ENCODE measurements around the gene STARD10. TPM values are rescaled to one million over a fixed set of nuclear protein-coding genes. Genes with fewer than 3 reads are reported as not detected.

Gene STARD10
- total RNA-seq, 6 experiments from 2014 or later, result 10.8 to 16.9 (median 15.8) TPM

DNA sequence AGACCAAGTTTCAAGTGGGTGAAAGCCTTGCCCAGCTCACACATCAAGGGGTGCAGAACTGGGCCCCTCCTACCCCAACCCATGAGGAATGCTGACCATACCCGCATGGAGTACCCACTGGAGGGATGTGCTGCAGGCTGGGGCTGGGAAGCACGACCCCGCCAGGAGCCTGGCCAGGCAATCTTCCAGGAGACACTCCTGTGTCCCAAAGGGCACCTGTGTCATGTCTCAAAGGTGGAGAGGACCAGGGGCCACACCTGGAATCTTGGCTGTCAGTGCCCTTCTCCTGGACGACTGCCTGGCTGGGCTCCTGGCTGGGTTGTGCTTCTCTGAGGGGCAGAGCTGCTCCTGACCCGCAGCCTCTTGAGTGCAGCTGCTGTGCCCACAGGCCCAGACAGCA, 48.3 kb downstream of the STARD10 start:
- Mint-ChIP-seq H3K4me3 (no peak overlapping the region), H3K27ac (no peak overlapping the region), H3K9me3 (no peaks in the 10 kb centered on the region), H3K36me3 (ENCODE audit: low read depth) (no peaks in the 10 kb centered on the region), H3K27me3 (ENCODE audit: insufficient read depth) (no peaks in the 10 kb centered on the region; the same call in none of the 2 replicates), H3K4me1 (ENCODE audit: low read depth) (peaks cover 28% of the 10 kb centered on the region)
- TF ChIP-seq, protein P1, sequence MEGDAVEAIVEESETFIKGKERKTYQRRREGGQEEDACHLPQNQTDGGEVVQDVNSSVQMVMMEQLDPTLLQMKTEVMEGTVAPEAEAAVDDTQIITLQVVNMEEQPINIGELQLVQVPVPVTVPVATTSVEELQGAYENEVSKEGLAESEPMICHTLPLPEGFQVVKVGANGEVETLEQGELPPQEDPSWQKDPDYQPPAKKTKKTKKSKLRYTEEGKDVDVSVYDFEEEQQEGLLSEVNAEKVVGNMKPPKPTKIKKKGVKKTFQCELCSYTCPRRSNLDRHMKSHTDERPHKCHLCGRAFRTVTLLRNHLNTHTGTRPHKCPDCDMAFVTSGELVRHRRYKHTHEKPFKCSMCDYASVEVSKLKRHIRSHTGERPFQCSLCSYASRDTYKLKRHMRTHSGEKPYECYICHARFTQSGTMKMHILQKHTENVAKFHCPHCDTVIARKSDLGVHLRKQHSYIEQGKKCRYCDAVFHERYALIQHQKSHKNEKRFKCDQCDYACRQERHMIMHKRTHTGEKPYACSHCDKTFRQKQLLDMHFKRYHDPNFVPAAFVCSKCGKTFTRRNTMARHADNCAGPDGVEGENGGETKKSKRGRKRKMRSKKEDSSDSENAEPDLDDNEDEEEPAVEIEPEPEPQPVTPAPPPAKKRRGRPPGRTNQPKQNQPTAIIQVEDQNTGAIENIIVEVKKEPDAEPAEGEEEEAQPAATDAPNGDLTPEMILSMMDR (IDR thresholded peaks at IDR 0.05), result no peak
- no peak for DNase-seq

- TF ChIP-seq, protein P1 (IDR thresholded peaks at IDR 0.05), result no peak
- H3K4me3 Mint-ChIP-seq, result no peak overlapping the region
- no peak for DNase-seq
- no peaks in the 10 kb centered on the region; the same call in none of the 2 replicates for H3K27me3 Mint-ChIP-seq (ENCODE audit: insufficient read depth)
- no peaks in the 10 kb centered on the region for H3K36me3 Mint-ChIP-seq (ENCODE audit: low read depth)
- H3K9me3 Mint-ChIP-seq, result no peaks in the 10 kb centered on the region
- peaks cover 36% of the 10 kb centered on the region for H3K4me1 Mint-ChIP-seq (ENCODE audit: low read depth)
- no peak overlapping the region for H3K27ac Mint-ChIP-seq
Measured at GRCh38 chr11:72744474-72744873, 49.4 kb downstream of the STARD10 start.

DNA sequence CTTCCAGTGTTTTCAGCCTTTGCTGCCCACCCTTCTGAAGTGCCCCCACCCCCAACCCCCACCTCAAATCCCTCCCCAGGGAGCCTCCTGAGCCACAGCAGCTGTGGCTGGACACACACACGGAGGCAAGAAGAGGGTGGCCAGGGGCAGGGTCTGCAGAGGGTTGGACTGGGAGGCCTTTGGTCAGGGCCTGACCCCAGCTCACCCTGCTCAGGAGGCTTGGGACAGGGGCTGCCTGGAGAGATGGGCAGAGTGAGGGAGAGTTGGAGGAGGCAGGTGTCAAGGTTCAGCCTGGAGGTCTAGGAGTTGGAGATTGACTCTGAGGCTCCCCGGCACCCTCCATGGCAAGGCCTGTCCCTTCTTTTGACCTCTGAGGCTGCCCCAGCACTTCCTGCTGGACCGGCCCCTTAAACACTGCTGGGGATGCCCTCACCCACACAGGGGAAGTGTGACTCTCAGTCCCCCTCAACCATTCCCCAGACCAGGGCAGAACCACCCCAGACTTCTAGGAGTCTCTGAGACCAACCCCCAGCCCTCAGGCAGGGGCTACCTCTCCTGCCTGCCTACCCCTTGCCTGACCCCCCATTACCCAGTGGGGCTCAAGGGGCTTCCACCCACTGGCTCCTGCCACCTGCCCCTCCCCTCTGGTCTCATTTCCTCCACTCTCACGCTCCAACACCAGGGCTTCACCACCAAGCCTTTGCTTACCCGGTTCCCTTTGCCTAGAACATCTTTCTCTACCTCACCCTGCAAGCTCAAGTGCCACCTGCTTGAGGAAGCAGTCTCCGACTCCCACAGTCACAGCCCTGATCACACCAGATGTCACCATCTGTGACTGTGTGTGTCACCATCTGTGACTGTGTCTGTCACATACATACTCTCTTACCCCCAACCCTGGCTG, 50.3 kb downstream of the STARD10 start:
- H3K36me3 Mint-ChIP-seq (ENCODE audit: low read depth), result no peaks in the 10 kb centered on the region
- DNase-seq, result no peak
- no peaks in the 10 kb centered on the region; the same call in none of the 2 replicates for H3K27me3 Mint-ChIP-seq (ENCODE audit: insufficient read depth)
- H3K27ac Mint-ChIP-seq, result no peak overlapping the region
- TF ChIP-seq, protein P1 (IDR thresholded peaks at IDR 0.05), result no peak
- no peaks in the 10 kb centered on the region for H3K9me3 Mint-ChIP-seq
- peaks cover 43% of the 10 kb centered on the region for H3K4me1 Mint-ChIP-seq (ENCODE audit: low read depth)
- H3K4me3 Mint-ChIP-seq, result no peak overlapping the region

DNA sequence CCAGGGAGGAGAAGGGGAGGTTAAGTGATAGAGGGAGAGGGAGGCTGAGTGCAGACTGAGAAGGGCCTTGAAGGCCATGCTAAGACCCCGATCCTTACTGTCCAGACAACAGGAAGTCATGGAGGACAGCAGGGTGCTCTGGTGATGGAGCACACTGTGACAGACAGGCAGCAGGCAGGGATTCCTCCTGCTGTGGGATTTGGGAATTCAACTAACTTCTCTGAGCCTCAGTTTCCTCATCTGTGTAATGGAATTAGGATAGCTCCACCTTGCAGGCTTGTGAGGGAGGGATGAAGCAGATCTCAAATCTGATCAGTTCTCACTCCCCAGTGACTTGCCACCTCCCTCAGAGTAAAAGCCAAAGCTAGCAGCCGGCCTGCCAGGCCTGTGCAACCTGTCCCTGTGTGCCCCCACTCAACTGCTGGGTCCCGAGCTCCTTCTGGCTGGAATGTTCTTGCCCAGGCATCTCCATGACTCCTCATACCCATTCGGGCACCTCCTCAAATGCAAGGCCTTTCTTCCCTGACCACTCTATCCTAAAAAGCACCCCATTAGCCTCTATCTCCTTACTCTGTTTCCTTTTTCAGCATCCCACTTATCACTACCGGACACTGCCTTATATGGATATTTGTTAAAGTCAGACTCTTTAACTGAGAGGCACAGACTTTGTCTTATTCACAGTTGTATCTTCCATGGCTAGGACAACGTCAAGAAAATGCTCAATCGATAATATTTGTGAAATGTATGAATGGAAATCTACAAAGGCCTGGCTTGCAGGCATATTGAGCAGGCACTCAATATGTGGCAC, 51.1 kb downstream of the STARD10 start:
- Mint-ChIP-seq H3K27me3 (ENCODE audit: insufficient read depth) (no peaks in the 10 kb centered on the region; the same call in none of the 2 replicates), H3K9me3 (no peaks in the 10 kb centered on the region), H3K4me1 (ENCODE audit: low read depth) (peaks cover 51% of the 10 kb centered on the region)

DNA sequence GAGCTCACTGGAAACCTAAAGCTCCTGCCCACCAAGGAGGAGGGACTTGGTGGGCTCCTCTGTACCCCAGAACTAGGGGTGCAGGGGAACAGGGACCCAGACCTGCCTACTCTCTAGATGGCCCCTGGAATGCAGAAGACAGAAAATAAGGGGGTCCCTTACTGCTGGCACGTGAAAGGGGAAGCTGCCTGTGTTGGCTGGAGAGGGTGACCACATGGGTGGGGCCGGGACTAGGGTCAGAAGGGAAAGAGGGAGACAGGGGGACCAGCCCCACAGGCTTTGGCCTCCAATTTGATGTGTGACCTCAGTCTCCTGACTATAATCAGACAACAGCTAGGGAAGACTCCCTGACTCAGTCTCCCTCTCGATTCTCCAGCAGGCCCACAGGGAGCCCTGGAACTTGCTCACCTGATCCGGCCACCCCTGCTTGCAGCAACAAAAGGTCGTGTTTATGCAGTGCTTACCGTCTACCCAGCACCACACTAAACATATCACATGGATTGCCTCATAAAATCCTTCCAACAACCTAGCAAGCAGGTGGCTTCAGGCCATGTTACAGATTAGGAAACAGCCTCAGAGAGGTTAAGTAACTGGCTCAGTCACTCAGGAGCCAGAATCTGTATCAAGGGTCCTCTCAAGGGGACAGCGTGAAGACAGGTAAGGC, 51.9 kb downstream of the STARD10 start:
- Mint-ChIP-seq H3K4me1 (ENCODE audit: low read depth) (peaks cover 59% of the 10 kb centered on the region), H3K36me3 (ENCODE audit: low read depth) (no peaks in the 10 kb centered on the region), H3K27me3 (ENCODE audit: insufficient read depth) (no peaks in the 10 kb centered on the region; the same call in none of the 2 replicates), H3K27ac (no peak overlapping the region; the same call in 1 of the 2 replicates), H3K9me3 (no peaks in the 10 kb centered on the region), H3K4me3 (no peak overlapping the region)
- TF ChIP-seq, protein P1 (IDR thresholded peaks at IDR 0.05), result no peak
- DNase-seq, result no peak

More for the DNA sequence above, 51.1 kb downstream of the STARD10 start:
- no peak for DNase-seq
- Mint-ChIP-seq H3K27ac (no peak overlapping the region), H3K4me3 (no peak overlapping the region), H3K36me3 (ENCODE audit: low read depth) (no peaks in the 10 kb centered on the region)
- TF ChIP-seq, protein P1 (IDR thresholded peaks at IDR 0.05), result no peak
